BJ (cell line): Measurements from ENCODE around the gene ASAH2B. TPM values are rescaled to one million over a fixed set of nuclear protein-coding genes. Genes with fewer than 3 reads are reported as not detected.
A peak's percentile ranks its signal among the peaks of the same experiment; 100 is the strongest.

Experiments
- CTCF ChIA-PET: fragments of 350-600 bp; formaldehyde crosslinking; extraction: SDS; loops from one replicate; lab custom pipeline; 2021; ENCODE audit warnings: antibody characterized with exemption, inconsistent platforms; lab: Yijun Ruan, JAX
- POLR2A ChIA-PET: fragments of 300-600 bp; sonication (Branson Sonifier 250); formaldehyde crosslinking; extraction: SDS; loops from one replicate; lab custom pipeline; 2021; ENCODE audit warnings: antibody characterized with exemption; lab: Charles Lee
- DNase-seq: peaks from one replicate; pipeline ENCODE4 v3.0.0-alpha.2; 2011; ENCODE audit warnings: low read depth
- H3K27me3 ChIP-seq: 2 replicates; pipeline ENCODE4 v1.6.0; 2011; ENCODE audit warnings: low read length; ENCODE audit not compliant: control insufficient read depth, insufficient read depth
- H3K36me3 ChIP-seq: 2 replicates; pipeline ENCODE4 v1.5.1; 2011; ENCODE audit warnings: low read length; ENCODE audit not compliant: control insufficient read depth, insufficient read depth
- H3K4me3 ChIP-seq: 2 replicates; pipeline ENCODE4 v1.5.1; 2011; ENCODE audit warnings: low read depth, mild to moderate bottlenecking, control low read depth, low read length
- polyA plus RNA-seq: library from polyadenylated mRNA; depleted of rRNA; stranded (reverse); fragments of >200 nt; gene quantifications from 2 replicates; pipeline ENCODE4 v1.2.3, GENCODE V29; 2011; rRNA removed
- TF ChIP-seq, protein P1 (sequence below): IDR thresholded peaks from 2 replicates; pipeline ENCODE4 v1.5.1; 2011; ENCODE audit warnings: low read depth, mild to moderate bottlenecking, control low read depth, inconsistent platforms, low read length, moderate library complexity; ENCODE audit not compliant: insufficient read depth

ASAH2B gene
- polyA plus RNA-seq, 1 experiment: 2.7 TPM

- H3K36me3 ChIP-seq: no peaks in the 10 kb centered on the region
- CTCF ChIA-PET: interaction anchor here (0.8 kb wide), 1 partner anchor 1009 kb away, joined by 3 read pairs; no protein-coding TSS in a partner anchor
- POLR2A ChIA-PET: no interaction called here
- H3K4me3 ChIP-seq: no peak overlapping the region
- no peak for DNase-seq
- H3K27me3 ChIP-seq: no peaks in the 10 kb centered on the region
- TF ChIP-seq, protein P1, sequence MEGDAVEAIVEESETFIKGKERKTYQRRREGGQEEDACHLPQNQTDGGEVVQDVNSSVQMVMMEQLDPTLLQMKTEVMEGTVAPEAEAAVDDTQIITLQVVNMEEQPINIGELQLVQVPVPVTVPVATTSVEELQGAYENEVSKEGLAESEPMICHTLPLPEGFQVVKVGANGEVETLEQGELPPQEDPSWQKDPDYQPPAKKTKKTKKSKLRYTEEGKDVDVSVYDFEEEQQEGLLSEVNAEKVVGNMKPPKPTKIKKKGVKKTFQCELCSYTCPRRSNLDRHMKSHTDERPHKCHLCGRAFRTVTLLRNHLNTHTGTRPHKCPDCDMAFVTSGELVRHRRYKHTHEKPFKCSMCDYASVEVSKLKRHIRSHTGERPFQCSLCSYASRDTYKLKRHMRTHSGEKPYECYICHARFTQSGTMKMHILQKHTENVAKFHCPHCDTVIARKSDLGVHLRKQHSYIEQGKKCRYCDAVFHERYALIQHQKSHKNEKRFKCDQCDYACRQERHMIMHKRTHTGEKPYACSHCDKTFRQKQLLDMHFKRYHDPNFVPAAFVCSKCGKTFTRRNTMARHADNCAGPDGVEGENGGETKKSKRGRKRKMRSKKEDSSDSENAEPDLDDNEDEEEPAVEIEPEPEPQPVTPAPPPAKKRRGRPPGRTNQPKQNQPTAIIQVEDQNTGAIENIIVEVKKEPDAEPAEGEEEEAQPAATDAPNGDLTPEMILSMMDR: no peak
Observed at GRCh38 chr10:50805981-50806622, 66.4 kb downstream of the ASAH2B start.

DNA sequence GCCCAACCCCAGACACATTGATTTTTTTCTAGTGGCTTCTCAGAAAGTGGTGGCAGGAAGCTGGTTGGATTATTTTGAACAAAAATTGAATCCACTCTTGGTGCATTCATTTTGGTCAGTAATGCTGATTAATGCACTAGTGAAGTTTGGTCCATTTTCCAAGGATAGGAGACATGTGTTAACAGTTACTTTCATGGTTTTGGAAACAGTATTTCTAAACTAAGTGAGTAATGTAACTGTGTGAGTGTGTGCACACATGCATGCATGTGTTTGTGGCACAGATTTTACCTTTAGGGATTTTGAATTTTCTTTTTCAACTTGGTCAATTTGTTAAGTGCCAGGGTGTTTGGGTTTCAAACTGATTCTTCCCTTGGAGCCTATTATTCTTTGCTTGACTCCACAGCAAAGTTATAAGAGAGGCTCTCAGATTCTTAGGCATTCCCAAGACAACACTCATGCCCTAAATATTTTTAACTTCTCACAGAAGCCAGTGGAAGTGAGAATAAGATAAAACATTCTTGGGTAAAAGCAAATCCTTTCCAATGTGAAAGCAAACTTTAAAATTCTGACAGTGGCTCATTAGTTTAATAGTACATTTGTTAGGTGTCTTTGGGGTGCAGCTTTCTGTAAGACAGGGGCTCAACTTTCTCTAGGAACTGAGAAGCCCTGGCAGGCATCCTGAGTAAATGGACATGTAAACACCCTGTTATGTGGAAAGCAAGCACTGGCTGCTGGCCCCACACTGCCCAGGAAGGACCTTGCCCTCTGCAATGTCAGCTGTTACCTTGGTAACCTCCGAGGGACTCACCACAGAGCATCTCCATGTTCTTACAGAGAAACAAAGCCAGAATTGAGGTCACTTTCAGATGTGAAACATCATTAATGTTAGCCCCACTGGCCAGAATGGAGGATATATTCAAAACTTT lies 68.4 kb downstream of the ASAH2B start:
- Histone ChIP-seq H3K4me3 (no peak overlapping the region), H3K36me3 (no peaks in the 10 kb centered on the region), H3K27me3 (no peaks in the 10 kb centered on the region)
- ChIA-PET CTCF (no interaction called here), POLR2A (no interaction called here)
- TF ChIP-seq, protein P1: no peak
- peak; percentile 9 for DNase-seq

Other genes with a start within 250 kb of the ASAH2B start
- 18.9 and 21.1 TPM in 2 replicates for gene SGMS1, start 116.0 kb upstream of the ASAH2B start, polyA plus RNA-seq
- gene A1CF, start 145.7 kb downstream of the ASAH2B start, polyA plus RNA-seq: not detected in 2 replicates